GM21526 (cell line): ENCODE data around the gene CTBP2.

ENCODE experiments used
- ATAC-seq: cut with Tn5 transposase; IDR thresholded peaks from one replicate; pipeline ENCODE4 v1.9.1; 2021; ENCODE audit warnings: moderate library complexity; ENCODE audit not compliant: unreplicated experiment, low FRiP score

The CTBP2 gene

GRCh38 chr10:125147971-125148439 lies 12.4 kb downstream of the CTBP2 start:
- ATAC-seq = no peak

GRCh38 chr10:125146791-125147579 lies 13.4 kb downstream of the CTBP2 start:
- no peak for ATAC-seq

- no peak for ATAC-seq
These were observed 14.7 kb downstream of the CTBP2 start for GRCh38 chr10:125145636-125146035.

GRCh38 chr10:125144693-125145623 lies 15.4 kb downstream of the CTBP2 start:
- ATAC-seq = no peak

GRCh38 chr10:125144206-125144605 lies 16.2 kb downstream of the CTBP2 start:
- ATAC-seq = no peak

GRCh38 chr10:125142946-125143345 lies 17.4 kb downstream of the CTBP2 start:
- no peak for ATAC-seq

GRCh38 chr10:125141860-125142484 lies 18.4 kb downstream of the CTBP2 start:
- no peak for ATAC-seq

GRCh38 chr10:125141150-125141859 lies 19.1 kb downstream of the CTBP2 start:
- ATAC-seq = no peak

- no peak for ATAC-seq
These were observed 20.2 kb downstream of the CTBP2 start for GRCh38 chr10:125140151-125140550.

GRCh38 chr10:125137601-125138438 lies 22.5 kb downstream of the CTBP2 start:
- no peak for ATAC-seq

- ATAC-seq = no peak
These were observed 24.3 kb downstream of the CTBP2 start for GRCh38 chr10:125136087-125136486.

GRCh38 chr10:125135771-125136035 lies 24.7 kb downstream of the CTBP2 start:
- no peak for ATAC-seq

- no peak for ATAC-seq
These were observed 25.2 kb downstream of the CTBP2 start for GRCh38 chr10:125134916-125135770.

GRCh38 chr10:125134483-125134848 lies 25.9 kb downstream of the CTBP2 start:
- ATAC-seq = no peak

GRCh38 chr10:125133696-125134482 lies 26.5 kb downstream of the CTBP2 start:
- ATAC-seq = no peak

GRCh38 chr10:125132344-125132743 lies 28.0 kb downstream of the CTBP2 start:
- no peak for ATAC-seq

GRCh38 chr10:125130916-125131315 lies 29.4 kb downstream of the CTBP2 start:
- ATAC-seq = no peak

GRCh38 chr10:125130260-125130659 lies 30.1 kb downstream of the CTBP2 start:
- no peak for ATAC-seq
